HCT116 (cell line): ENCODE results near the gene APOBEC3G. TPM values are rescaled to one million over a fixed set of nuclear protein-coding genes. Genes with fewer than 3 reads are reported as not detected.

Source experiments
- ATAC-seq: fragments of 200-7000 bp; cut with Tn5 transposase; 2 replicates; pipeline ENCODE4 v1.9.1; 2020; ENCODE audit warnings: mild to moderate bottlenecking, moderate library complexity
- BruUV-seq: library from RNA; stranded (reverse); fragments of 400-500 nt; replicated peaks from 2 replicates; lab custom pipeline; 2021; lab: Mats Ljungman, UMichigan
- CTCF ChIA-PET: fragments of 300-600 bp; sonication (Branson Sonifier 250); formaldehyde crosslinking; loops from one replicate; lab custom pipeline; 2021; ENCODE audit warnings: antibody characterized with exemption; lab: Charles Lee
- POLR2A ChIA-PET: fragments of 300-600, 350-600 bp; sonication (Branson Sonifier 250); formaldehyde crosslinking; loops from one replicate; lab custom pipeline; 2021; ENCODE audit warnings: antibody characterized with exemption; lab: Charles Lee
- RAD21 ChIA-PET, 2 experiments: fragments of 300-600 bp; sonication (Branson Sonifier 250); formaldehyde crosslinking; loops; one replicate each; lab custom pipeline; 2023; ENCODE audit warnings: low total read pairs in 2 of 2; ENCODE audit not compliant: uncharacterized antibody in 2 of 2, unreplicated experiment in 2 of 2, low non-redundant PET in 1 of 2; lab: Charles Lee
- DNase-seq: peaks from one replicate; pipeline ENCODE4 v3.0.0-alpha.2; 2010; ENCODE audit warnings: low read depth, low spot score
- H2AFZ ChIP-seq: fragments of 200-600 bp; shearing (Covaris generic), sonication (generic); 2 replicates; pipeline ENCODE4 v1.6.1; 2017; ENCODE audit warnings: low read depth, mixed run types, mixed read lengths, antibody characterized with exemption, low read length; ENCODE audit not compliant: poor library complexity, severe bottlenecking
- H3K27ac ChIP-seq: 2 replicates; pipeline ENCODE4 v1.5.1; 2012; ENCODE audit warnings: low read depth, low read length
- H3K27me3 ChIP-seq: fragments of 200-600 bp; sonication (generic); 2 replicates; pipeline ENCODE4 v1.6.1; 2016; ENCODE audit warnings: mixed run types, low read length, mixed read lengths; ENCODE audit not compliant: insufficient read depth
- H3K36me3 ChIP-seq, 2 experiments: fragments of 200-500 bp in 1 of 2; fragments of 200-600 bp in 1 of 2; sonication (Bioruptor generic) in 1 of 2; sonication (generic) in 1 of 2; 2 replicates each; pipeline versions ENCODE4 v1.5.1 to v1.6.1; 2014 to 2016; ENCODE audit warnings: low read length in 2 of 2, inconsistent platforms in 1 of 2, mixed read lengths in 1 of 2, mixed run types in 1 of 2; ENCODE audit not compliant: insufficient read depth in 2 of 2, control insufficient read depth in 1 of 2
- H3K4me1 ChIP-seq, 2 experiments: fragments of 200-600 bp in 1 of 2; sonication (generic) in 1 of 2; 2 replicates each; pipeline versions ENCODE4 v1.5.1 to v1.6.1; 2012 to 2017; ENCODE audit warnings: low read length in 2 of 2, inconsistent platforms in 1 of 2, mild to moderate bottlenecking in 1 of 2, mixed read lengths in 1 of 2, mixed run types in 1 of 2, moderate library complexity in 1 of 2; ENCODE audit not compliant: insufficient read depth in 2 of 2, control insufficient read depth in 1 of 2
- H3K4me2 ChIP-seq: fragments of 200-600 bp; sonication (generic); 2 replicates; pipeline ENCODE4 v1.6.1; 2017; ENCODE audit warnings: mixed run types, low read length, mixed read lengths
- H3K4me3 ChIP-seq, 2 experiments: fragments of 200-600 bp in 1 of 2; sonication (generic) in 1 of 2; replicated peaks in 1 of 2; 2 replicates each; pipeline ENCODE4 v1.5.1; 2011 to 2016; ENCODE audit warnings: low read length in 2 of 2, control low read depth in 1 of 2, low read depth in 1 of 2, mild to moderate bottlenecking in 1 of 2, mixed read lengths in 1 of 2, mixed run types in 1 of 2
- H3K79me2 ChIP-seq: fragments of 200-600 bp; sonication (generic); 2 replicates; pipeline ENCODE4 v1.6.1; 2017; ENCODE audit warnings: mild to moderate bottlenecking, mixed run types, low read length, moderate library complexity, mixed read lengths; ENCODE audit not compliant: insufficient read depth
- H3K9ac ChIP-seq: fragments of 200-600 bp; sonication (generic); 2 replicates; pipeline ENCODE4 v1.6.1; 2016; ENCODE audit warnings: low read length, mixed read lengths
- H3K9me2 ChIP-seq: fragments of 200-600 bp; sonication (generic), shearing (Covaris generic); 2 replicates; pipeline ENCODE4 v1.6.1; 2017; ENCODE audit warnings: mixed run types, mild to moderate bottlenecking, moderate library complexity; ENCODE audit not compliant: insufficient read depth
- H3K9me3 ChIP-seq, 2 experiments: fragments of 200-500 bp in 1 of 2; fragments of 200-600 bp in 1 of 2; sonication (Bioruptor generic) in 1 of 2; sonication (generic) in 1 of 2; 2 replicates each; pipeline ENCODE4 v1.6.1; 2014 to 2017; ENCODE audit warnings: low read length in 2 of 2, mixed read lengths in 2 of 2, inconsistent platforms in 1 of 2, low read depth in 1 of 2, mild to moderate bottlenecking in 1 of 2, mixed run types in 1 of 2, moderate library complexity in 1 of 2; ENCODE audit not compliant: control insufficient read depth in 1 of 2, insufficient read depth in 1 of 2
- H4K20me1 ChIP-seq: fragments of 200-600 bp; sonication (generic), shearing (Covaris generic); 2 replicates; pipeline ENCODE4 v1.6.1; 2017; ENCODE audit warnings: mixed run types, mild to moderate bottlenecking, moderate library complexity; ENCODE audit not compliant: insufficient read depth
- CEBPB ChIP-seq: IDR thresholded peaks from 2 replicates; pipeline ENCODE4 v1.6.1; 2012; ENCODE audit warnings: low read depth
- EGR1 ChIP-seq: IDR thresholded peaks from 2 replicates; pipeline ENCODE4 v1.6.1; 2012; ENCODE audit warnings: low read depth
- ELF1 ChIP-seq: IDR thresholded peaks from 2 replicates; pipeline ENCODE4 v1.6.1; 2012; ENCODE audit warnings: low read depth, borderline replicate concordance
- EZH2 ChIP-seq: fragments of 200-600 bp; sonication (generic); IDR thresholded peaks from 2 replicates; pipeline ENCODE4 v1.6.1; 2017; ENCODE audit warnings: antibody characterized with exemption, mixed run types
- EZH2phosphoT487 ChIP-seq: fragments of 200-600 bp; IDR thresholded peaks from 2 replicates; pipeline ENCODE4 v1.6.1; 2018; ENCODE audit warnings: antibody characterized with exemption, borderline replicate concordance
- FOSL1 ChIP-seq: IDR thresholded peaks from 2 replicates; pipeline ENCODE4 v1.6.1; 2012; ENCODE audit warnings: low read depth
- POLR2AphosphoS5 ChIP-seq: IDR thresholded peaks from 2 replicates; pipeline ENCODE4 v1.6.1; 2011; ENCODE audit warnings: mild to moderate bottlenecking, low read depth, low read length, moderate library complexity
- REST ChIP-seq: IDR thresholded peaks from 2 replicates; pipeline ENCODE4 v1.6.1; 2012; ENCODE audit warnings: low read depth
- SIN3A ChIP-seq: IDR thresholded peaks from 2 replicates; pipeline ENCODE4 v1.6.1; 2012; ENCODE audit warnings: low read depth
- SRF ChIP-seq: IDR thresholded peaks from 2 replicates; pipeline ENCODE4 v1.6.1; 2012; ENCODE audit warnings: low read depth
- YY1 ChIP-seq: IDR thresholded peaks from 2 replicates; pipeline ENCODE4 v1.6.1; 2011; ENCODE audit warnings: low read length, low read depth, moderate library complexity, mild to moderate bottlenecking; ENCODE audit not compliant: insufficient replicate concordance; ENCODE audit errors: extremely low read depth
- intact Hi-C: fragments of 100-400 bp; cut with micrococcal nuclease; formaldehyde crosslinking; loops from 2 replicates; pipeline ENCODE4 v1.10.0; 2022
- total RNA-seq: library from RNA; stranded (reverse); gene quantifications from one replicate; pipeline ENCODE4 v1.2.1, GENCODE V29; 2021; ENCODE audit not compliant: unreplicated experiment
- TF ChIP-seq, protein P1 (sequence below): IDR thresholded peaks from 2 replicates; pipeline ENCODE4 v1.6.1; 2012

The APOBEC3G gene
- total RNA-seq, 1 experiment from 2014 or later = 0.71 TPM

GRCh38 chr22:39101226-39101625 is 24.2 kb downstream of the APOBEC3G start (continued):
- TF ChIP-seq REST = no peak
- TF ChIP-seq SRF = no peak
- no peak for TF ChIP-seq CEBPB
- TF ChIP-seq EGR1 = no peak
- TF ChIP-seq POLR2AphosphoS5 = no peak
- TF ChIP-seq YY1 = no peak
- no peak for TF ChIP-seq EZH2phosphoT487
- no peak for TF ChIP-seq ELF1
- no peak for TF ChIP-seq FOSL1
- TF ChIP-seq, protein P1, sequence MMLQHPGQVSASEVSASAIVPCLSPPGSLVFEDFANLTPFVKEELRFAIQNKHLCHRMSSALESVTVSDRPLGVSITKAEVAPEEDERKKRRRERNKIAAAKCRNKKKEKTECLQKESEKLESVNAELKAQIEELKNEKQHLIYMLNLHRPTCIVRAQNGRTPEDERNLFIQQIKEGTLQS = no peak
- no peak for TF ChIP-seq SIN3A

GRCh38 chr22:39103431-39103830 is 26.4 kb downstream of the APOBEC3G start:
- ChIA-PET CTCF (no interaction called here), RAD21 (no interaction called here), POLR2A (no interaction called here)
- Histone ChIP-seq H3K9me3 (no peaks in the 10 kb centered on the region), H3K9me2 (no peaks in the 10 kb centered on the region), H3K36me3 (no peaks in the 10 kb centered on the region), H3K4me3 (no peak overlapping the region), H3K4me1 (peaks cover 2 to 4% of the 10 kb centered on the region in 2 experiments), H3K27ac (no peak overlapping the region), H3K4me2 (no peak overlapping the region), H2AFZ (no peak overlapping the region), H4K20me1 (no peaks in the 10 kb centered on the region), H3K9ac (no peak overlapping the region), H3K79me2 (no peaks in the 10 kb centered on the region), H3K27me3 (no peaks in the 10 kb centered on the region)
- intact Hi-C loops = no loop called here
- DNase-seq = no peak
- no peak for ATAC-seq
- BruUV-seq = no TSS peak
- TF ChIP-seq EZH2 = no peak
